ENCODE data around the gene GSTO2. TPM values are rescaled to one million over a fixed set of nuclear protein-coding genes. Genes with fewer than 3 reads are reported as not detected.

GSTO2 gene
- total RNA-seq, 1 donor from 2014 or later, result 9.1 TPM

- Histone ChIP-seq H3K36me3 (no peaks in the 10 kb centered on the region), H3K9me3 (no peaks in the 10 kb centered on the region), H3K4me1 (peaks cover 100% of the 10 kb centered on the region), H3K27ac (peak overlapping the region; percentile 91), H3K4me3 (no peak overlapping the region), H3K27me3 (no peaks in the 10 kb centered on the region)
- TF ChIP-seq CTCF (IDR thresholded peaks at IDR 0.05), result no peak
- intact Hi-C loops (cut with DNase I), result no loop called here
- ATAC-seq, result peak; percentile 0
- DNase-seq, result no peak
These were observed 59.0 kb downstream of the GSTO2 start for GRCh38 chr10:104327745-104328645.

- intact Hi-C loops (cut with DNase I), result no loop called here
- H3K4me1 ChIP-seq, result peaks cover 100% of the 10 kb centered on the region
- no peaks in the 10 kb centered on the region for H3K27me3 ChIP-seq
- DNase-seq, result no peak
- ATAC-seq, result no peak
- no peaks in the 10 kb centered on the region for H3K36me3 ChIP-seq
- no peak for TF ChIP-seq CTCF (IDR thresholded peaks at IDR 0.05)
- H3K4me3 ChIP-seq, result peak overlapping the region; percentile 14
- peak overlapping the region; percentile 91 for H3K27ac ChIP-seq
- H3K9me3 ChIP-seq, result no peaks in the 10 kb centered on the region
These were observed 59.6 kb downstream of the GSTO2 start for GRCh38 chr10:104328646-104328895.

GRCh38 chr10:104328896-104329710 lies 60.1 kb downstream of the GSTO2 start:
- intact Hi-C loops (cut with DNase I), result no loop called here
- Histone ChIP-seq H3K4me3 (peak overlapping the region; percentile 14), H3K4me1 (peaks cover 98% of the 10 kb centered on the region), H3K9me3 (no peaks in the 10 kb centered on the region), H3K27ac (peak overlapping the region; percentile 91), H3K36me3 (no peaks in the 10 kb centered on the region), H3K27me3 (no peaks in the 10 kb centered on the region)
- DNase-seq (no peak), ATAC-seq (peak; percentile 62)
- TF ChIP-seq CTCF (IDR thresholded peaks at IDR 0.05), result no peak

- Histone ChIP-seq H3K27me3 (no peaks in the 10 kb centered on the region), H3K9me3 (no peaks in the 10 kb centered on the region), H3K27ac (peak overlapping the region; percentile 91), H3K36me3 (peaks cover 4% of the 10 kb centered on the region), H3K4me1 (peaks cover 96% of the 10 kb centered on the region), H3K4me3 (no peak overlapping the region)
- no peak for ATAC-seq
- intact Hi-C loops (cut with DNase I), result no loop called here
- no peak for DNase-seq
- TF ChIP-seq CTCF (IDR thresholded peaks at IDR 0.05), result no peak
These were observed 60.8 kb downstream of the GSTO2 start for GRCh38 chr10:104329735-104330134.

- H3K27ac ChIP-seq, result peak overlapping the region; percentile 91
- H3K36me3 ChIP-seq, result peaks cover 4% of the 10 kb centered on the region
- no peak for TF ChIP-seq CTCF (IDR thresholded peaks at IDR 0.05)
- H3K4me1 ChIP-seq, result peaks cover 96% of the 10 kb centered on the region
- intact Hi-C loops (cut with DNase I), result no loop called here
- H3K9me3 ChIP-seq, result no peaks in the 10 kb centered on the region
- no peaks in the 10 kb centered on the region for H3K27me3 ChIP-seq
- peak; percentile 4 for ATAC-seq
- H3K4me3 ChIP-seq, result no peak overlapping the region
- DNase-seq, result no peak
These were observed 61.5 kb downstream of the GSTO2 start for GRCh38 chr10:104330168-104331110.
